Measurements from ENCODE around the gene FRS2.

Gene FRS2

DNA sequence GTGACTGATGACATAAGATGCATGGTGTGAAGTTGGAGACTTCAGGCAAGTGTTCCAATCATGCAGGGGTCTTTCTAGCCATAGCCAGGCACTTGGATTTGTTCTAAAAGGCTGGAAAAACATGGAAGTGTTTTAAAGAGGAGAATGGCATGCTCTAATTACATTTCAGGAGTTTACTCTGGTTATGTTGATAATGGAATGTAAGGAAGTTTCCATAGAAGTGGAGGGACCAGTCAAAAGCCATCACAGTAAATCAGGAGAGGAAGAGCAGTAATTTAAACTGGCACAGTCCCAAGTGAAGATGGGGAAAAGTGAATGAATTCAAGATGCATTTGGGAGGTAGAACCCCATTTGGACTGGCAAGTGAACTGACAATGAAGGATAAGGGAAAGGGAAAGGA lies 13.9 kb upstream of the FRS2 start:
- no peak overlapping the region for H3K4me3 ChIP-seq (ENCODE audit: low read depth, low read length)
- no peak for DNase-seq
- no peaks in the 10 kb centered on the region for H3K27me3 ChIP-seq (replicated peaks)
- no peak for TF ChIP-seq CTCF (IDR thresholded peaks at IDR 0.05; ENCODE audit: low read depth, low read length, missing control alignments)
- in situ Hi-C loops (cut with HindIII; ENCODE audit: low pct_ligation_motif_present, low sequenced_read_pairs): no loop called here
- no peak overlapping the region for H3K27ac ChIP-seq
- H3K36me3 ChIP-seq (replicated peaks): no peaks in the 10 kb centered on the region

GRCh38 chr12:69457433-69457832 lies 12.8 kb upstream of the FRS2 start:
- in situ Hi-C loops (cut with HindIII; ENCODE audit: low pct_ligation_motif_present, low sequenced_read_pairs): no loop called here
- Histone ChIP-seq H3K27me3 (replicated peaks) (no peaks in the 10 kb centered on the region), H3K36me3 (replicated peaks) (no peaks in the 10 kb centered on the region), H3K27ac (no peak overlapping the region), H3K4me3 (ENCODE audit: low read depth, low read length) (no peak overlapping the region)
- DNase-seq: no peak
- TF ChIP-seq CTCF (IDR thresholded peaks at IDR 0.05; ENCODE audit: low read depth, low read length, missing control alignments): no peak

GRCh38 chr12:69459477-69459876 lies 10.7 kb upstream of the FRS2 start:
- Histone ChIP-seq H3K27me3 (replicated peaks) (no peaks in the 10 kb centered on the region), H3K4me3 (ENCODE audit: low read depth, low read length) (no peak overlapping the region), H3K36me3 (replicated peaks) (no peaks in the 10 kb centered on the region), H3K27ac (no peak overlapping the region)
- TF ChIP-seq CTCF (IDR thresholded peaks at IDR 0.05; ENCODE audit: low read depth, low read length, missing control alignments): no peak
- in situ Hi-C loops (cut with HindIII; ENCODE audit: low pct_ligation_motif_present, low sequenced_read_pairs): no loop called here
- DNase-seq: no peak

DNA sequence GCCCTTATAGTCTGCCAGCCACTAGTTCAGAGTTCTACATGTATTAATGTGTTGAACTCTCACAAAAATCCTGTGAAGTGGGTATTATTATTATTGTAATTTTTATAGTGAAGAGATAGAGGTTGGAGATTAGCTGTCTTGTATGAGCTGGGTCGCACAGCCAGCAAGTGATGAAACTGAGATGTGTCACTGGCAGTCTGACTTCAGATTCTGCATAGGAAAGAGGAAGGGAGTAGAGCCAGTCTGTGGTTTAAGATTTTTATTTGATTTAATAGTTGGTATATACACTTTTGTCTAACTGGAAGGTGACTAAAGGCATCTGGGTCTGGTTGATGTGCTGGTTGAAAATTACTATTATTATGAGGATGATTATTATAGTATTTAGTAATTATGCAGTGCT lies 5.8 kb upstream of the FRS2 start:
- Histone ChIP-seq H3K4me3 (ENCODE audit: low read depth, low read length) (no peak overlapping the region), H3K27ac (no peak overlapping the region), H3K27me3 (replicated peaks) (no peaks in the 10 kb centered on the region), H3K36me3 (replicated peaks) (no peaks in the 10 kb centered on the region)
- no peak for TF ChIP-seq CTCF (IDR thresholded peaks at IDR 0.05; ENCODE audit: low read depth, low read length, missing control alignments)
- no peak for DNase-seq
- in situ Hi-C loops (cut with HindIII; ENCODE audit: low pct_ligation_motif_present, low sequenced_read_pairs): no loop called here

GRCh38 chr12:69466867-69467266 lies 3.3 kb upstream of the FRS2 start:
- no peak overlapping the region for H3K4me3 ChIP-seq (ENCODE audit: low read depth, low read length)
- H3K27ac ChIP-seq: no peak overlapping the region
- H3K27me3 ChIP-seq (replicated peaks): no peaks in the 10 kb centered on the region
- no peak for DNase-seq
- in situ Hi-C loops (cut with HindIII; ENCODE audit: low pct_ligation_motif_present, low sequenced_read_pairs): no loop called here
- H3K36me3 ChIP-seq (replicated peaks): no peaks in the 10 kb centered on the region
- TF ChIP-seq CTCF (IDR thresholded peaks at IDR 0.05; ENCODE audit: low read depth, low read length, missing control alignments): no peak

DNA sequence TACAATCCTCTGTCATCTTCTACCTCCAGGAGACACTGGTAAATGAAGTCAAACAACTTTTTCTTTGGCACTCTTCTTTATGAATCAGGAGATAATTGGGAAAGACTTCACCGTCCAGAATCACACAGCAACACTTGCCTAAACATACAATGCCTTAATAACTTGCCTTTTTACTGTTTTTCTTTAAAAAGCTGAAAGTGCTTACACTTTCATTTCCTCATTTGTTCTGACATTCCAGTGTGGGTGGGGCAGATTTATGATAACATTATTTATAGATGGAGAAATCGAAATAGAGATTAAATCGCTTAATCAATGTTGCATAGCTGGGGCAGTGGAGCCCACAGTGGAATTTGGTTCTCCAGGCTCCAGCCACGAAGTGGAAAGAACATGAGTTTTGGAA lies 2.8 kb upstream of the FRS2 start:
- in situ Hi-C loops (cut with HindIII; ENCODE audit: low pct_ligation_motif_present, low sequenced_read_pairs): no loop called here
- Histone ChIP-seq H3K27ac (no peak overlapping the region), H3K4me3 (ENCODE audit: low read depth, low read length) (no peak overlapping the region), H3K36me3 (replicated peaks) (no peaks in the 10 kb centered on the region), H3K27me3 (replicated peaks) (no peaks in the 10 kb centered on the region)
- TF ChIP-seq CTCF (IDR thresholded peaks at IDR 0.05; ENCODE audit: low read depth, low read length, missing control alignments): no peak
- DNase-seq: no peak
